ENCODE results near the gene TLL1.

TLL1 gene

DNA sequence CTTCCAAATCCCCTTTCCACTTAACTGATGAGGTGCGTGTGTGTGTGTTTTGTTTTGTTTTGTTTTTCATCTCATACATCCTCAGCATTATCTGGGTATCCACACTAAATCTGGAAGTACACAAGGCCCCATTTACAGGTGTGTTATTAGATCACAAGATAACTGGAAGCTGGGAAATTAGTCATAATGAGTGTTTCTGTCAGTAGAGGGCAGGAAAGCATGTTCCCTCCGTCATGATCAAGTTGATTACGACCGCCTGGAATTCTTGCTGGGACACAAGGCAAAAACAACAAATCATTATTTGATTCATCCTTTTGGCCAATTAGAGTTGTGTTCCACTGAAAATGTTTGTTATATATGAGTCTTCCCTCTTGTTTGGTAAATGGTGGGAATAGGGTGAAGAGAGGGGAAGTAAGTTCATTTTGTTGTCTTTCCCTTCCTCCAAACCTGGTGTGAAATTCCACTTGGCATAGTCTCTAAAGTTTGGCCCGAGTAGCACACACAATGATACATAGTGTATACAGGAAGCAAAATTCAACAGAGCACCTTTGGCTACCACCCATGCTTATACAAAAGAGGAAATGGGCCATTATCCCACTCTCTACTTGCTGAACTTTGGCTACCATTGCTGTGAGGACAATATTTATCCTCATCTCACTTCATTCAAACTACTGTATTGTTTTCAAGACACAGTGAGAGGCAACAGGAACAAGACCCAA is 33.3 kb upstream of the TLL1 start:
- ChIA-PET POLR2A (no interaction called here), CTCF (no interaction called here)
- H3K4me3 ChIP-seq (ENCODE audit: low read depth, low read length): no peak overlapping the region
- no peak for DNase-seq (ENCODE audit: low read depth, low spot score)
- TF ChIP-seq, protein P1, sequence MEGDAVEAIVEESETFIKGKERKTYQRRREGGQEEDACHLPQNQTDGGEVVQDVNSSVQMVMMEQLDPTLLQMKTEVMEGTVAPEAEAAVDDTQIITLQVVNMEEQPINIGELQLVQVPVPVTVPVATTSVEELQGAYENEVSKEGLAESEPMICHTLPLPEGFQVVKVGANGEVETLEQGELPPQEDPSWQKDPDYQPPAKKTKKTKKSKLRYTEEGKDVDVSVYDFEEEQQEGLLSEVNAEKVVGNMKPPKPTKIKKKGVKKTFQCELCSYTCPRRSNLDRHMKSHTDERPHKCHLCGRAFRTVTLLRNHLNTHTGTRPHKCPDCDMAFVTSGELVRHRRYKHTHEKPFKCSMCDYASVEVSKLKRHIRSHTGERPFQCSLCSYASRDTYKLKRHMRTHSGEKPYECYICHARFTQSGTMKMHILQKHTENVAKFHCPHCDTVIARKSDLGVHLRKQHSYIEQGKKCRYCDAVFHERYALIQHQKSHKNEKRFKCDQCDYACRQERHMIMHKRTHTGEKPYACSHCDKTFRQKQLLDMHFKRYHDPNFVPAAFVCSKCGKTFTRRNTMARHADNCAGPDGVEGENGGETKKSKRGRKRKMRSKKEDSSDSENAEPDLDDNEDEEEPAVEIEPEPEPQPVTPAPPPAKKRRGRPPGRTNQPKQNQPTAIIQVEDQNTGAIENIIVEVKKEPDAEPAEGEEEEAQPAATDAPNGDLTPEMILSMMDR (IDR thresholded peaks at IDR 0.05; ENCODE audit: insufficient read depth, low read length, missing control alignments): no peak

DNA sequence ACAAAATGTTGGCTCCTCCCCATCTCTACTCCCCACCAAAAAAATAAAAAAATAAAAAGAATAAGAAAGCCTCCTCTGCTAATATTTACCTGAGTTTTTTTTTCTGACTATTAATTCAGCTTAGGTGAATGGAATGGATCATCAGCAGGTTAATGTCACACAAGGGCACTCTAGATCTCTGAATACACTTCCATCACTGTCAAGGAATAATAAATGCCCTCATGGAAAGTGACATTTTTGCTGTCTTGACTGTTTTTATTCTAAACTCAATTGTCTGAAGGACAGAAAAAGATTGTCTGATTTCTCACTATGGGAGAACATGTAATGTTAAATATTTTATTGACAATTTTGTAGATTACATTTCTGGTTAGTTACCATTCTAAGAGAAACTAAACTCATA is 30.4 kb upstream of the TLL1 start:
- ChIA-PET CTCF (no interaction called here), POLR2A (no interaction called here)
- TF ChIP-seq, protein P1 (IDR thresholded peaks at IDR 0.05; ENCODE audit: insufficient read depth, low read length, missing control alignments): no peak
- DNase-seq (ENCODE audit: low read depth, low spot score): no peak
- H3K4me3 ChIP-seq (ENCODE audit: low read depth, low read length): no peak overlapping the region

DNA sequence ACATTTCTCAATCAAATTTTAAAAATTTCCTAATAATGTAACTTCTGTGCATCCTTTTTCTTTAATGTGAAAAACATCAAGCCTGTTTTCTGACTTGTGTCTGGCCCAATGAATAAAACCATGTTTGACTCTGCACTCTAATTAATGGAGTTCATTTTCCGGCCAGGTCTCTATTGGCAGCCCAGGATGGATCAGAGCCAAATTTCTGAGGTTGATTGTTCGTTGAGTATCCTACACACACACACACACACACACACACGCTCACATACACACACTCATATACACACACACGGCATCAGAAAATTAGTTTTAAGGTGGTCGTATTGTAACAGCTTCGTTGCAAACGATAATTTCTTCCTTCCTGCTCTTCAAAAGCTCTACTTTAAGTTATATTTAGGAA is 28.9 kb upstream of the TLL1 start:
- ChIA-PET CTCF (no interaction called here), POLR2A (no interaction called here)
- no peak for DNase-seq (ENCODE audit: low read depth, low spot score)
- TF ChIP-seq, protein P1 (IDR thresholded peaks at IDR 0.05; ENCODE audit: insufficient read depth, low read length, missing control alignments): no peak
- H3K4me3 ChIP-seq (ENCODE audit: low read depth, low read length): no peak overlapping the region

DNA sequence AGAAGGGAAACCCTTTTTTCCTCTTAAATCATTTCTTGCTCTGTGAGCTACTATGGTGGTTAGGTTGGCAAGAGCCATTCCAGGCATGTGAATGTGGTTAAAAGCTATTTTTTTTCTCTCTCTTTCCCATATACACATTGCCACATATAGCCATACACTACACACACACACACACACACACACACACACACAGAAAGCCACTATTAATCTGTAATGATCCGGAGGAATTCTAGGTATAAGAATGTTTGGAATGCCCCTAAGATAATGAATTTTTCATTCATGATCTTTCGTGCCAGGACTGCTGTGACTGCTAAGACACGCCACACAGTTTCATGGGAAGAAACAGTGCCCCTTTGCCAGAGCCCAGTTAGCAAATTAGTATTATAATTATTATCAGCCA is 21.8 kb upstream of the TLL1 start:
- H3K4me3 ChIP-seq (ENCODE audit: low read depth, low read length): no peak overlapping the region
- no peak for DNase-seq (ENCODE audit: low read depth, low spot score)
- TF ChIP-seq, protein P1 (IDR thresholded peaks at IDR 0.05; ENCODE audit: insufficient read depth, low read length, missing control alignments): no peak
- ChIA-PET POLR2A (no interaction called here), CTCF (no interaction called here)

DNA sequence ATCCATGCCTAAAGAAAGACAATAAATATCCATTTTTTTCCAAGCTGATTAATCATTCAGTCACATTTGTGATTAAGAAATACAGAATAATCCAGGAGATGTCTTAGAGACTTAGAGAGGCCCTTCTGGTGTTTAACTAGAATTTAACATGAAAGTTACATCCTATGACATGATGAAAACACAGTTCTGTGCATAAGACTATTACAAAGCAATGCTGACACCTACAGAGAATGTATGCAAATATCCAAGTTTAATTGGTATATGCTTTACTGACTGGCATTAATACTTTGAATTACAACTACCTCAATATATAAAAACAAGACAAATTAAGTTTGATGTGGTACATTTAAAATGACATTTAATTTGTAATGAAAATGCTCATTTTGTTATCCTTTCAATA is 17.8 kb upstream of the TLL1 start:
- H3K4me3 ChIP-seq (ENCODE audit: low read depth, low read length): no peak overlapping the region
- DNase-seq (ENCODE audit: low read depth, low spot score): no peak
- ChIA-PET CTCF (no interaction called here), POLR2A (no interaction called here)
- TF ChIP-seq, protein P1 (IDR thresholded peaks at IDR 0.05; ENCODE audit: insufficient read depth, low read length, missing control alignments): no peak

DNA sequence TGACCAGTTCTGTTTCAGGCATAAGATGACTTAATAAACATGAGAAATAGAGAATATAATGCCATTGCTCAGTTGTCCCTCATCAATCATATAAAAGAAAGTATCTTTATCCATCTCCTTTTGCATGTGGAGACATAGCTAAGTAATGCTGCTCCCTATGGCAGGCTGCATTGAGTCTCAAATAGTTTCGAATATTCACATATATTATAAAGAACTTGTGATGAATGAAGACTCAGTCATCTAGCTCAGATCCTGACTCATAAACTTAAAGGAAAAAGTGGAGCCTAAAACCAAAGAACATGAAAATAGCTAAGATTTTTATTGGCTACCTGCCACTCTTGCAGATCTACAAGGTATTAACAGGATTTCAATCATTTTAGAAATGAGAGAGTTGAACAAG is 11.7 kb upstream of the TLL1 start:
- no peak for DNase-seq (ENCODE audit: low read depth, low spot score)
- CTCF ChIA-PET: no interaction called here
- no peak overlapping the region for H3K4me3 ChIP-seq (ENCODE audit: low read depth, low read length)
- POLR2A ChIA-PET: no interaction called here
- TF ChIP-seq, protein P1 (IDR thresholded peaks at IDR 0.05; ENCODE audit: insufficient read depth, low read length, missing control alignments): no peak
